Common myeloid progenitor, CD34-positive (primary cell): ENCODE measurements around the gene PAK1.

Experiments
- CTCF ChIA-PET: fragments of 350-600 bp; sonication (Branson Sonifier 250); formaldehyde crosslinking; loops from one replicate; lab custom pipeline; 2021; ENCODE audit warnings: antibody characterized with exemption; lab: Charles Lee
- POLR2A ChIA-PET: fragments of 350-600 bp; sonication (Branson Sonifier 250); formaldehyde crosslinking; loops from one replicate; lab custom pipeline; 2021; ENCODE audit warnings: antibody characterized with exemption; lab: Charles Lee
- DNase-seq, 3 donors: peaks; one replicate each; pipeline versions ENCODE4 v3.0.0 to v3.0.0-alpha.2; 2013
- H3K27ac ChIP-seq, 2 experiments: 1 replicate in 1 of 2; 2 replicates in 1 of 2; pipeline ENCODE4 v1.7.0; 2013; ENCODE audit warnings: inconsistent platforms in 2 of 2, low read length in 2 of 2, mild to moderate bottlenecking in 2 of 2, low read depth in 1 of 2, moderate library complexity in 1 of 2; ENCODE audit not compliant: severe bottlenecking in 2 of 2, insufficient read depth in 1 of 2, poor library complexity in 1 of 2
- H3K27me3 ChIP-seq, 5 experiments: replicated peaks in 2 of 5; 1 replicate in 3 of 5; 2 replicates in 2 of 5; pipeline versions ENCODE4 v1.6.1 to v1.7.0; 2013; ENCODE audit warnings: low read length in 4 of 5, mild to moderate bottlenecking in 2 of 5, moderate library complexity in 2 of 5, inconsistent platforms in 1 of 5; ENCODE audit not compliant: insufficient read depth in 5 of 5, control insufficient read depth in 4 of 5
- H3K36me3 ChIP-seq, 4 experiments: 1 replicate in 2 of 4; 2 replicates in 2 of 4; pipeline versions ENCODE4 v1.6.1 to v1.7.0; 2013; ENCODE audit warnings: low read length in 3 of 4, control low read depth in 1 of 4, mild to moderate bottlenecking in 1 of 4; ENCODE audit not compliant: control insufficient read depth in 4 of 4, insufficient read depth in 4 of 4
- H3K4me1 ChIP-seq, 4 experiments: 1 replicate in 3 of 4; 2 replicates in 1 of 4; pipeline versions ENCODE4 v1.6.1 to v1.7.1; 2013; ENCODE audit warnings: low read length in 3 of 4, mild to moderate bottlenecking in 3 of 4, control low read depth in 1 of 4, inconsistent platforms in 1 of 4, moderate library complexity in 1 of 4; ENCODE audit not compliant: control insufficient read depth in 4 of 4, insufficient read depth in 4 of 4; ENCODE audit errors: control extremely low read depth in 1 of 4
- H3K4me3 ChIP-seq, 7 experiments: 1 replicate in 4 of 7; 2 replicates in 3 of 7; pipeline versions ENCODE4 v1.5.1 to v1.7.0; 2013; ENCODE audit warnings: mild to moderate bottlenecking in 7 of 7, low read length in 6 of 7, moderate library complexity in 6 of 7, inconsistent platforms in 2 of 7, low read depth in 2 of 7, control low read depth in 1 of 7; ENCODE audit not compliant: insufficient read depth in 4 of 7, control insufficient read depth in 1 of 7; ENCODE audit errors: extremely low read depth in 1 of 7
- H3K9me3 ChIP-seq, 5 experiments: 1 replicate in 4 of 5; 2 replicates in 1 of 5; pipeline versions ENCODE4 v1.6.1 to v1.7.1; 2013; ENCODE audit warnings: low read length in 4 of 5, mild to moderate bottlenecking in 2 of 5, inconsistent platforms in 1 of 5, low read depth in 1 of 5, moderate library complexity in 1 of 5; ENCODE audit not compliant: control insufficient read depth in 4 of 5, insufficient read depth in 2 of 5; ENCODE audit errors: control extremely low read depth in 1 of 5
- WGBS: methylation state at CpG from one replicate; pipeline ENCODE4 v1.1.5; 2013; ENCODE audit not compliant: insufficient coverage; 5-methylcytosine and 5-hydroxymethylcytosine counted together

PAK1 gene

GRCh38 chr11:77515063-77515462 lies 41.2 kb upstream of the PAK1 start:
- CTCF ChIA-PET = interaction anchor here (0.6 kb wide), 1 partner anchor 30 kb away, joined by 3 read pairs; no protein-coding TSS in a partner anchor
- Histone ChIP-seq H3K4me1 (peaks cover 4 to 27% (median 16%) of the 10 kb centered on the region in 4 experiments), H3K4me3 (no peak overlapping the region), H3K36me3 (no peaks in the 10 kb centered on the region), H3K27ac (no peak overlapping the region), H3K27me3 (no peaks in the 10 kb centered on the region), H3K9me3 (no peaks in the 10 kb centered on the region)
- DNase-seq = no peak
- POLR2A ChIA-PET = no interaction called here
- 96% methylated on average over 3 of the region's 3 CpGs for WGBS

- no peak overlapping the region for H3K4me3 ChIP-seq
- CTCF ChIA-PET = interaction anchor here (0.9 to 3.2 kb wide), 4 partner anchors 11 to 37 kb away, joined by 3 to 12 read pairs (median 4); no protein-coding TSS in a partner anchor
- peaks cover 4 to 27% (median 16%) of the 10 kb centered on the region in 4 experiments for H3K4me1 ChIP-seq
- H3K9me3 ChIP-seq = no peaks in the 10 kb centered on the region
- POLR2A ChIA-PET = no interaction called here
- 0% methylated on average over 2 of the region's 2 CpGs for WGBS
- peak; percentile 28 to 81 (median 80) for DNase-seq
- no peak overlapping the region for H3K27ac ChIP-seq
- no peaks in the 10 kb centered on the region for H3K36me3 ChIP-seq
- H3K27me3 ChIP-seq = no peaks in the 10 kb centered on the region
Observed at GRCh38 chr11:77512092-77512491, 38.2 kb upstream of the PAK1 start.

- Histone ChIP-seq H3K4me1 (peaks cover 4 to 27% (median 16%) of the 10 kb centered on the region in 4 experiments), H3K36me3 (no peaks in the 10 kb centered on the region), H3K4me3 (no peak overlapping the region), H3K9me3 (no peaks in the 10 kb centered on the region), H3K27me3 (no peaks in the 10 kb centered on the region), H3K27ac (no peak overlapping the region)
- ChIA-PET CTCF (interaction anchor here (0.6 to 3.2 kb wide), 4 partner anchors 10 to 144 kb away, joined by 3 to 12 read pairs (median 4); no protein-coding TSS in a partner anchor), POLR2A (no interaction called here)
- DNase-seq = no peak
- no CpG with 5 or more reads among the region's 1 CpG for WGBS
Observed at GRCh38 chr11:77510851-77511250, 37.0 kb upstream of the PAK1 start.

- H3K9me3 ChIP-seq = no peaks in the 10 kb centered on the region
- H3K36me3 ChIP-seq = no peaks in the 10 kb centered on the region
- WGBS = 100% methylated on average over 1 of the region's 3 CpGs
- peaks cover 4 to 27% (median 16%) of the 10 kb centered on the region in 4 experiments for H3K4me1 ChIP-seq
- POLR2A ChIA-PET = no interaction called here
- no peaks in the 10 kb centered on the region for H3K27me3 ChIP-seq
- H3K4me3 ChIP-seq = no peak overlapping the region
- DNase-seq = no peak
- CTCF ChIA-PET = interaction anchor here (0.9 to 3.2 kb wide), 3 partner anchors 14 to 39 kb away, joined by 3 to 12 read pairs (median 3); no protein-coding TSS in a partner anchor
- no peak overlapping the region for H3K27ac ChIP-seq
Observed at GRCh38 chr11:77510095-77510494, 36.2 kb upstream of the PAK1 start.

DNA sequence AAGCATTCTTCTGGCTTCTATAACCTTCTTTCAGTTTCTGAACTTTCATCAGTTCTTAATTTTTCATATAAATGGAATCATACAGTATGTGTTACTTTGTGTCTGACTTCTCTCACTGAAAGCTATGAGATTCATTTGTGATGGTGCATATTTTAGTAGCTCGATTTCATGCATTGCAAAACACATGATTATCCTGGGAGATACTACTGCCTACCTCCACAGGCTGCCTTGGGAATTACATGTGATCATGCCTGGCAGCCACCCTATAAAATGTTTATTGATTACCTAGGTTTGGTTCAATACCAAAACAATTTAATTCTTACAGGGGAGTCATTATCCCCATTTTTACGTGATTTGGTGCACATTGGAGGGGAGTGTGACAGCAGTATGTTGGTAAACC lies 34.1 kb upstream of the PAK1 start:
- peaks cover 4 to 28% (median 19%) of the 10 kb centered on the region in 4 experiments for H3K4me1 ChIP-seq
- no peak overlapping the region for H3K27ac ChIP-seq
- H3K4me3 ChIP-seq = no peak overlapping the region
- WGBS = 100% methylated on average over 1 of the region's 2 CpGs
- ChIA-PET CTCF (interaction anchor here (1.1 kb wide), 1 partner anchor 16 kb away, joined by 3 read pairs; no protein-coding TSS in a partner anchor), POLR2A (no interaction called here)
- no peaks in the 10 kb centered on the region for H3K9me3 ChIP-seq
- H3K27me3 ChIP-seq = no peaks in the 10 kb centered on the region
- no peaks in the 10 kb centered on the region for H3K36me3 ChIP-seq
- no peak for DNase-seq

- Histone ChIP-seq H3K4me3 (no peak overlapping the region), H3K27me3 (no peaks in the 10 kb centered on the region), H3K27ac (no peak overlapping the region), H3K9me3 (no peaks in the 10 kb centered on the region), H3K4me1 (peaks cover 10 to 28% (median 17%) of the 10 kb centered on the region in 4 experiments), H3K36me3 (no peaks in the 10 kb centered on the region)
- 46% methylated on average over 2 of the region's 2 CpGs for WGBS
- CTCF ChIA-PET = no interaction called here
- no peak for DNase-seq
- POLR2A ChIA-PET = no interaction called here
Observed at GRCh38 chr11:77506857-77507256, 33.0 kb upstream of the PAK1 start.

DNA sequence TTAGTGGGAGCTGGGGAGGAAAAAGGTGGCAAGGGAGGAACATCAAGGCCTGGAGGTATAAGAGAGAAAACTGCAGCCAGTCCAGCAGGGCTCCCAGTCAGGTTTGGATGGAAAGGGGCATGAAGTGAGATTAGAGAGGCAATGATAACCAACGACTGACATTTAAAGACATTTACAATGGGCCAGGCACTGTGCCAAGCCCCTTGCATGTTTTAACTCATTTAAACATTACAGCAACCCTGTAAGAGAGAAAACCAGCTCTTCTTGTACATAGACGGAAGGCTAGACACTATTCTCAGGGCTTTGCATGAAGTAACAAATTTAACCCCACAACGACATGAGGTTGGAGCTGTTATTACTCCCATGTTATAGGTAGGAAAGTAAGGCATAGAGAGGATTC lies 32.1 kb upstream of the PAK1 start:
- Histone ChIP-seq H3K27ac (no peak overlapping the region), H3K4me3 (no peak overlapping the region), H3K27me3 (no peaks in the 10 kb centered on the region), H3K36me3 (no peaks in the 10 kb centered on the region), H3K9me3 (no peaks in the 10 kb centered on the region), H3K4me1 (peaks cover 6 to 28% (median 20%) of the 10 kb centered on the region in 4 experiments)
- DNase-seq = no peak
- POLR2A ChIA-PET = no interaction called here
- 100% methylated on average over 3 of the region's 3 CpGs for WGBS
- CTCF ChIA-PET = interaction anchor here (1.2 kb wide), 1 partner anchor 42 kb away, joined by 3 read pairs; no protein-coding TSS in a partner anchor
